T-helper 9 cell (primary cell): ENCODE measurements around the gene TUBG2.
A peak's percentile ranks its signal among the peaks of the same experiment; 100 is the strongest.
"Not testable (repeated sequence)": the region's sequence is repeated elsewhere in the genome, so short reads cannot be mapped to it uniquely, and the experiment has no call there.

ENCODE experiments used
- DNase-seq: peaks from one replicate; pipeline ENCODE4 v3.0.0-alpha.2; 2020

TUBG2 gene

GRCh38 chr17:42655528-42655927, 3.6 kb upstream of the TUBG2 start:
- no peak for DNase-seq

- DNase-seq, result no peak
Measured at GRCh38 chr17:42657824-42658588, 1.1 kb upstream of the TUBG2 start.

GRCh38 chr17:42659932-42660274, 819 bp downstream of the TUBG2 start:
- not testable (repeated sequence) for DNase-seq

GRCh38 chr17:42660692-42661345, 1.7 kb downstream of the TUBG2 start:
- DNase-seq, result no peak

GRCh38 chr17:42665581-42666001, 6.5 kb downstream of the TUBG2 start:
- no peak for DNase-seq

- DNase-seq, result not testable (repeated sequence)
Measured at GRCh38 chr17:42666126-42666525, 7.0 kb downstream of the TUBG2 start.

- no peak for DNase-seq
Measured at GRCh38 chr17:42667088-42667951, 8.2 kb downstream of the TUBG2 start.

- no peak for DNase-seq
Measured at GRCh38 chr17:42669705-42669976, 10.6 kb downstream of the TUBG2 start.

GRCh38 chr17:42669977-42670788, 11.1 kb downstream of the TUBG2 start:
- DNase-seq, result peak; percentile 45

- no peak for DNase-seq
Measured at GRCh38 chr17:42670789-42671657, 11.9 kb downstream of the TUBG2 start.

GRCh38 chr17:42672038-42672437, 13.0 kb downstream of the TUBG2 start:
- no peak for DNase-seq

- DNase-seq, result no peak
Measured at GRCh38 chr17:42673266-42673884, 14.3 kb downstream of the TUBG2 start.

GRCh38 chr17:42673885-42674754, 15.0 kb downstream of the TUBG2 start:
- no peak for DNase-seq

GRCh38 chr17:42674755-42675347, 15.8 kb downstream of the TUBG2 start:
- DNase-seq, result no peak

- no peak for DNase-seq
Measured at GRCh38 chr17:42675348-42675964, 16.4 kb downstream of the TUBG2 start.

- no peak for DNase-seq
Measured at GRCh38 chr17:42675965-42676423, 16.9 kb downstream of the TUBG2 start.

GRCh38 chr17:42676424-42677011, 17.4 kb downstream of the TUBG2 start, which contains the start of gene PLEKHH3:
Gene PLEKHH3, minus strand, starts transcription at chr17:42676994. Its CDS starts 431 bp downstream, at chr17:42676563.
- no peak for DNase-seq

GRCh38 chr17:42677012-42677857, 18.2 kb downstream of the TUBG2 start:
- peak; percentile 97 for DNase-seq
